Activated naive CD8-positive, alpha-beta T cell (primary cell): ENCODE data around the gene VRK2.

ENCODE experiments used
- H3K27ac Mint-ChIP-seq: one replicate; pipeline ENCODE4 v1.8.0; 2021; ENCODE audit warnings: mixed read lengths
- H3K27me3 Mint-ChIP-seq: one replicate; pipeline ENCODE4 v1.8.0; 2021; ENCODE audit warnings: mixed read lengths
- H3K36me3 Mint-ChIP-seq: one replicate; pipeline ENCODE4 v1.8.0; 2021; ENCODE audit warnings: mixed read lengths
- H3K4me1 Mint-ChIP-seq: one replicate; pipeline ENCODE4 v1.8.0; 2021; ENCODE audit warnings: low read depth, mixed read lengths
- H3K4me3 Mint-ChIP-seq: one replicate; pipeline ENCODE4 v1.8.0; 2021; ENCODE audit warnings: mild to moderate bottlenecking, mixed read lengths
- H3K9me3 Mint-ChIP-seq: one replicate; pipeline ENCODE4 v1.8.0; 2021; ENCODE audit warnings: low read depth, mixed read lengths

VRK2 gene

DNA sequence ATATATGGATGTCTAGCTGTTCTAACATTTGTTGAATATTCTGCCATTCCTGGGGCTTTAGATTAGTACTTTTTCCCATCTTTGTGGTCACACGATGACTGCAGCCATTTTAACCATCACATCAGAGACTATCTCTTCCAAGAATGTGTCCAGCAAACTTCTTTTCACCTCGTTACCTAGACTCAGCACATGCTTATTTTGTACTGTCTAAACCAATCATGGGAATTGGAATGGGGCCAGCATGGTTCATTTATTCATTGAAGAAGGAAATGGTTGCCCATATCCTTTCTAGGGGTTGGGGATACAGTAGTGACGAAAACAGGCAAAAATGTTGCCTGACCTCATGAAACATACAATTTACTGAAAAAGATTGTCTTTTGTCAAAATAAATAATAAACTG, 2.5 kb upstream of the VRK2 start:
- Mint-ChIP-seq H3K4me1 (peaks cover 52% of the 10 kb centered on the region), H3K27me3 (no peaks in the 10 kb centered on the region), H3K9me3 (no peaks in the 10 kb centered on the region), H3K4me3 (no peak overlapping the region), H3K27ac (no peak overlapping the region), H3K36me3 (peaks cover 10% of the 10 kb centered on the region)

DNA sequence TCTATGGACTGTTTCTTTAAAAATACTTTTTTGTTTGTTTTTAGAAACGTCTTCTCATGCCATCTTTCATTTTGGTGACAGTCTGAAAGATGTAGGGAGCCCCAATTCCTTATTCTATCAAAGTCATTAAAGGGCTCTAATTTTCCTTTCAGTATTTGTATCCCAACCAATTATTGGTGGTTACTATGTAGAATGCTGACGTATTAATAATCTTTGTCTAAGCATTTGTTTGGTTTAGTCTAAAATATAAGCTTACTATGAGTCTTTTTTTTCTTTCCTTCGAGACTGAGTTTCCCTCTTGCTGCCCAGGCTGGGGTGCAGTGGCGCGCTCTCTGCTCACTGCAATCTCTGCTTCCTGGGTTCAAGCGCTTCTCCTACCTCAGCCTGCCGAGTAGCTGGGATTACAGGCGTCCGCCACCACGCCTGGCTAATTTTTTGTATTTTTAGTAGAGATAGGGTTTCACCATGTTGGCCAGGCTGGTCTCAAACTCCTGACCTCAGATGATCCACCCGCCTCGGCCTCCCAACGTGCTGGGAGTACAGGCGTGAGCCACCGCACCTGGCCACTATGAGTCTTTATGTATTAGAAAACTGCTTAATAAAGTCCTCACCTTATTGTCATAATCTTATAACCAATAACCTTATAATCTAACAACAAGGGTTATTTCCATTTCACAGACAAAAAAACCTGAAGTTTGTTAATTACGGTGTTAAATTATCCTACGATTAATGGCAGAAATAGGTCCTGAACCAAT, 849 bp upstream of the VRK2 start:
- H3K27me3 Mint-ChIP-seq = no peaks in the 10 kb centered on the region
- peaks cover 54% of the 10 kb centered on the region for H3K4me1 Mint-ChIP-seq
- no peaks in the 10 kb centered on the region for H3K9me3 Mint-ChIP-seq
- H3K36me3 Mint-ChIP-seq = peaks cover 6% of the 10 kb centered on the region
- H3K27ac Mint-ChIP-seq = peak overlapping the region; percentile 91
- peak overlapping the region; percentile 89 for H3K4me3 Mint-ChIP-seq

DNA sequence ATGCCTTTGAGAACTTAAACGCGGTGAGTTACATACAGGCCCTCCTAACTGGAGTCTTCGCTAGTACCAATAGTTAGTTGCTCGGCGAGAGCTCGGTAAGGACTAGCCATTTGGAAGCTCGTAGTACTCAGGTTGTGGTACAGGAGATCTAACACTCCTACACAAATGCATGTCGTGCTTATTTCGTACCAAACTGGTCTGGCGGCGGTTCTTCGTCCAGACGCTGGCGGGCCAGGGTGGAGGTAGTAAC, 346 bp upstream of the VRK2 start:
- H3K4me1 Mint-ChIP-seq = peaks cover 54% of the 10 kb centered on the region
- H3K9me3 Mint-ChIP-seq = no peaks in the 10 kb centered on the region
- peak overlapping the region; percentile 89 for H3K4me3 Mint-ChIP-seq
- peaks cover 6% of the 10 kb centered on the region for H3K36me3 Mint-ChIP-seq
- H3K27me3 Mint-ChIP-seq = no peaks in the 10 kb centered on the region
- H3K27ac Mint-ChIP-seq = peak overlapping the region; percentile 91

DNA sequence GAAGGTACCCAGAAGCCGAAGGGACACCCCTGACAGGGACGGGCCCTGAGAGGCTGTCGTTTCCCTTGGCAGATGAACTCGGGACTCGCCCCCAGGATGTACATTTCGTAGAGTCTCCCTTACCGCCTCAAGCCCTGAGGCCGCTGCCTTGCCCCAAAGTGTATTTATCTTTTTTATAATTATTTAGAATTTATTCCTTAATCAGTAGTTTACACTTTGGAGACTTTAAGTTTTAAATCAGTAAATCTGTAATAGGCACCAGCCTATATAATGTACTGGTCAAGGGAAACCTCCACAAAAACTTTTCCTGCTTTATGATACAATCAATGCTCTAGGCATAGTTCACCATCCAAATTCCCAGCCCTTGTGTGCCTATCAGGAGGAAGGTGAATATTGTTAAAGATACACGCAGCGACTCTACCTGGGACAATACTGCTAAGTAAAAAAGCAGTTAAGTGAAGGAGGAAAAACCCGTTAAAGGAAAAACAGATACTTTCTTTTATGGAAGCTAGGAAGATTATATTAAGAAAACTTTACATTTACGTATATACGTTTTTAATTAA, 848 bp downstream of the VRK2 start:
- no peaks in the 10 kb centered on the region for H3K27me3 Mint-ChIP-seq
- H3K4me1 Mint-ChIP-seq = peaks cover 58% of the 10 kb centered on the region
- H3K4me3 Mint-ChIP-seq = peak overlapping the region; percentile 89
- H3K9me3 Mint-ChIP-seq = no peaks in the 10 kb centered on the region
- H3K27ac Mint-ChIP-seq = peak overlapping the region; percentile 91
- H3K36me3 Mint-ChIP-seq = peaks cover 6% of the 10 kb centered on the region

DNA sequence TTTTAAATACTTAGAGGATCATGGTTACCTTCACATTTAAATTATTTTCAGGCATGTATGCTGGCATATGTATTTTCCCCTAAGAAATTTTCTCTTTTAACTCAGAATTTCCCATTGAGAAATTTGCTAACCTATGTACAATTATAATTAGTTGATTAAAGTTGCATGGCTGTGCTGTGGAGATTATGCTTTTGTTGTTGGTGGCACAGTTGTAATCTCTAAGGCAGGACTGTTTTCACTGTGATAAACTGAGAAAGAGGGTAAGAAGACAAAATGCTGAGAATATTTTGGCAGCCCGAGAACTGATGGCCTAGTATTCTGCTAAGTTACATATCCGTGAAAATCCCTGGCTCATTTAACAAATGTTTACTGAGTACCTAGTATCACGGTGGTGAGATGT, 1.4 kb downstream of the VRK2 start:
- H3K36me3 Mint-ChIP-seq = peaks cover 8% of the 10 kb centered on the region
- no peaks in the 10 kb centered on the region for H3K9me3 Mint-ChIP-seq
- no peaks in the 10 kb centered on the region for H3K27me3 Mint-ChIP-seq
- peak overlapping the region; percentile 89 for H3K4me3 Mint-ChIP-seq
- H3K4me1 Mint-ChIP-seq = peaks cover 53% of the 10 kb centered on the region
- H3K27ac Mint-ChIP-seq = peak overlapping the region; percentile 84

DNA sequence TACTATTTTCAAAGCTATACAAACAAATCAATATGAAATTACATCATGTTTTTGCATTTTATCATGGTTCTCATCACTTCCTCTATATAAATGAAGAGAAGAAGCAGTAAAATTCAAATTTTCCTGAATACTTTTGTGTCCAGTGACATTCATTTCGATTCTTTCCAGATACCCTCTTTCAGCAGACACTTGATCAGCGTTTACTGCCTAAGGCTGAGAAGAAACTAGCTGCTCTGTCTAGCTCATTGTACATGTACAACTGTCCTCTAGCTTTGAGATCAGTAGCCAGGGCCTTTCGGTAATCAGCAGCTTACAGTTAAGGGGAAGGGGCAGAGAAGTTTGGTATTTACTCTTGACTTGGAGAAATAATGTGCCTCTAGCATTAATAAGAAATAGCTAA, 4.8 kb downstream of the VRK2 start:
- no peak overlapping the region for H3K4me3 Mint-ChIP-seq
- peaks cover 11% of the 10 kb centered on the region for H3K36me3 Mint-ChIP-seq
- no peaks in the 10 kb centered on the region for H3K27me3 Mint-ChIP-seq
- H3K9me3 Mint-ChIP-seq = no peaks in the 10 kb centered on the region
- peaks cover 28% of the 10 kb centered on the region for H3K4me1 Mint-ChIP-seq
- no peak overlapping the region for H3K27ac Mint-ChIP-seq

DNA sequence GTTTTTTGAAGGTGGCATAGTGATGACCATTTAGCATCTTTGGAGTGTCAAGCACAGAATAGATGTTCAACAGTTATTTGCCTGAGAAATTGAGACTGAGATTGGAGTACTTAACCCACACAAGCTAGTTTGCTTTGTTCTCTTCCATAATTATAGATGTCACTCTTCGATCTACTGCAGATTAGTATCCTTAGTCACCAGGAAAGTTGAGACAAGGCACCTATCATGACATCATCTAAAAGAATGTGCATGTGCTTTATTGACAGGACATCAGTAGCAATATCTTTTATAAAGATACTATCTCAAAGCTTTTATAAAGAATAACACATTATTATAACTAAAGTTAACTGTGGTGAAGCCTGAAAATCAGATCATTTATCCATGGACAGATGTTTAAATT, 6.4 kb downstream of the VRK2 start:
- peaks cover 16% of the 10 kb centered on the region for H3K36me3 Mint-ChIP-seq
- H3K27me3 Mint-ChIP-seq = no peaks in the 10 kb centered on the region

DNA sequence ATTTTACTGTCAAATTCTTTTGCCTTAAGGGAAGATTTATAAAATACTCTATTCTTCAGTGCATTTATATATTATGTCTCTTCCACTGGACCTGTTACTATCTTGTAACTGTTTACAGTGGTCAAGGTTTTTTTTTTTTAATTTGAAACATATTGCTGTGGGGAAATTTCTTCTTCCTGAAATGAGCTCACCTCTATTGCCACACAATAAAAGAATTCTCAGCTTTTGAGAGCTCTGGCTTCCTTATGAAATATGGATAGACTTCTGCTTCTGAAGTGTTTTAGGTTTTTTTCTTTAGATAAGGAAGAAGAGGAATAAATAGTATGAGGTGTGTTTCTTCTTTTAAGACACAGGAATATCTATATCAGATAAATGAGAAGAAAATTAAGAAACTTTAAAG, 7.7 kb downstream of the VRK2 start:
- no peaks in the 10 kb centered on the region for H3K27me3 Mint-ChIP-seq
- H3K27ac Mint-ChIP-seq = no peak overlapping the region
- H3K36me3 Mint-ChIP-seq = peaks cover 18% of the 10 kb centered on the region

More for the DNA sequence above, 6.4 kb downstream of the VRK2 start:
- H3K27ac Mint-ChIP-seq = no peak overlapping the region
- H3K4me3 Mint-ChIP-seq = no peak overlapping the region
- H3K9me3 Mint-ChIP-seq = no peaks in the 10 kb centered on the region
- H3K4me1 Mint-ChIP-seq = peaks cover 22% of the 10 kb centered on the region

DNA sequence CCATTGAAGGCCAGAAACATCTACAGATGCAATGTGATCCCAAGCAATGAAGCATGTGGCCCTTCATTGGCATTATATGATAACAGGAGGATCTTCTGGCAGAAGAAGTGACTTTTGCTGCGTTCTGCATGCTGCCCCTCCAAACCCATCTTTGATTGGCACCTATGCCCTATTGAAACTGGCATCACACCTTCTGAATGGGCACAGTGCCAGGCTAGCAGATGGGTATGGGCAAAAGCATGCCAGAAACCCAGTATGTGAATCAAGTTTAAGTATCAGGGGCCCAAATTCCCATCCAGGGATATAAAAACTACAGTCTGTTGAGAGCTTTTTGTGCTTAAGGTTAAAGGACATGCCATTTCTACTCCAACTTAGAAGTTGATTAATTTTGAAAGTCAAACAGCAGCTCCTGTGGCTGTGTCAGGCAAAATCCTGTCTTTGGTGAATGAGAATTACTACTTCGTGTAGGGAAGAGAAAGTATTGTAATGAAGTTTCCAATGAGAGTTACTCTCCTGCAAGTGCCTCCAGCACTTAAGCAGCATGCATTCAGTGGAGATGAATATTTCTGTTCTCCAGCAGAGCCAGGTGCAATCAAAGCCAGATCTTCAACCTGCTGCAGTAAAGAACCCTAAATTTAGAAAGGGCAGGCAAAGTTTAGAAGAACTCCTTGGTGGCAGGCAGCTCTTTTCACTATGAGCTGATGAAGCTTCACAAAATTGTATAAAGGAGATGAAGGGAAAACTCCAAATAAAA, 8.6 kb downstream of the VRK2 start:
- no peaks in the 10 kb centered on the region for H3K27me3 Mint-ChIP-seq
- no peak overlapping the region for H3K4me3 Mint-ChIP-seq
- no peak overlapping the region for H3K27ac Mint-ChIP-seq
- H3K4me1 Mint-ChIP-seq = peaks cover 6% of the 10 kb centered on the region
- no peaks in the 10 kb centered on the region for H3K9me3 Mint-ChIP-seq
- H3K36me3 Mint-ChIP-seq = peaks cover 18% of the 10 kb centered on the region

More for the DNA sequence above, 7.7 kb downstream of the VRK2 start:
- H3K4me1 Mint-ChIP-seq = peaks cover 10% of the 10 kb centered on the region
- H3K4me3 Mint-ChIP-seq = no peak overlapping the region
- H3K9me3 Mint-ChIP-seq = no peaks in the 10 kb centered on the region

DNA sequence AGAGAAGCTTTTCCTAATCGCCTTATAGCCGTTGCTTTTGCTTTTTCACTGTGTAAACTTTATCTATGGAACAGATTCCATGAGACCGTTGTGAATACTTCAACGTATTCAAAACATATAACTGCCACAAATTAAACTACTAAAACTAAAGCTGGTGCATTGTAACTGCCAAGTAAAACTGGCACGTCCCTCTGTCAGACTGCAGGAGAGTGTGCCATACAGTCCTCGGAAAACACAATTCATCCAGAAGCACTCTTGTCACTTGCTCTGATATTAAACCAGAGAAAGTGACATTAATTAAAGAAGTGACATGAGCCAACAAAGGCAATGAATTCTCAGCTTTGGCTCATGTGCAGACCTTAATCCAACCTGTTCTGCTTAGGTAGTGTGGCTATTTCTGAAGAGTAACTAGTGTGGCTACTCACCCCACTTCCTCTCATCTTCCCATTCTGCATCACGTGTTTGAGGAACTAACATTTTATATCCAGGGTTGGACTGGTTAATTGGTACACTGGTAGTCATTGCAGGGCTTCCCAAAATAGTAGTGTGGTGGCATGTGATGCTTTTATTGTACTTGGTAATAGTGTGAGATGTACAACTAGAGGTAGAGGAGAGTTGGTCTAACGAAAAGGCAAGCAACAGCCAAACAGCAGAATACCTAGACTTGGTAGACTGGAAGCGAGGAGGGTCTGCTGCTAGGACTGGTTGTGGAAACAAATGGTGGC, 9.7 kb downstream of the VRK2 start:
- Mint-ChIP-seq H3K4me1 (peaks cover 6% of the 10 kb centered on the region), H3K9me3 (no peaks in the 10 kb centered on the region), H3K36me3 (peaks cover 21% of the 10 kb centered on the region), H3K27ac (no peak overlapping the region), H3K4me3 (no peak overlapping the region), H3K27me3 (no peaks in the 10 kb centered on the region)

DNA sequence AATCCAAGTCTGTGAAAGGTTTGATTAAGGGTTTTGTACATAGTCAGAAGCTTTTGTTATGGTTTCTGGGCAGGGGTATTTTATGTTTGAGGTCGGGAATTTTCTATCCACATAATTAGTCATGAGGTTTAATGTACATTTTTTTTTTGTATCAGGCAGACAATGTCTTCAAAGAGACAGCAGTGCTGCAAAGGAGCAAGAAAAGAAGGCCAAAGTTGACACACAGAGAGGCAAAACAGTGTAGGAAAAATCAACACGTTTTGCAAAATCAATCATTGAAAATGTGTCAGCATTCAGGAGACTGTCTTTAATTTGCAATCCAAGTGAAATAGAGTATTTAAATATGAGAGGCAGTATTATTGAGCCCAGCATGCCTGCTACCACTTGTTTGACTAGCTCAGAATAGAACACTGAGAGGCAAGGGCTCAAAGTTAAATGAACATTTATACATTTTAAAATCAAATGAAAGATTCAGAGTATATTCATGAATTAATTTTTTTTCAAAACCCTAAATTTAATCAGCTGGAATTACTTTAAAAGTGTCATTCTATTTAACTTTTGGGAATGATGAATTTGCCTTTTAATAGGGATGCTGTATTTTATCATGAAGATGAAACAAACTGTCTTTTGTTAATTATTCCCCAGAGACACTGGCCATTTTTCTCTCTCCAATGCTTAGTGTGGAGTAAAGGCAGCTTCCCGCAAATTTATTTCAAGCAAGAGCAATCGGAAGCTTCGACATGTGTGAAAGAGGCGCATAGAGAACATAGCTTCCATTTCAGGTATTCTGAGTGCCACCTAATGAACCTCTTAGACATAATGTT, 11.3 kb downstream of the VRK2 start:
- Mint-ChIP-seq H3K36me3 (peaks cover 19% of the 10 kb centered on the region), H3K4me1 (peaks cover 10% of the 10 kb centered on the region), H3K9me3 (no peaks in the 10 kb centered on the region), H3K27ac (no peak overlapping the region), H3K4me3 (no peak overlapping the region), H3K27me3 (no peaks in the 10 kb centered on the region)

DNA sequence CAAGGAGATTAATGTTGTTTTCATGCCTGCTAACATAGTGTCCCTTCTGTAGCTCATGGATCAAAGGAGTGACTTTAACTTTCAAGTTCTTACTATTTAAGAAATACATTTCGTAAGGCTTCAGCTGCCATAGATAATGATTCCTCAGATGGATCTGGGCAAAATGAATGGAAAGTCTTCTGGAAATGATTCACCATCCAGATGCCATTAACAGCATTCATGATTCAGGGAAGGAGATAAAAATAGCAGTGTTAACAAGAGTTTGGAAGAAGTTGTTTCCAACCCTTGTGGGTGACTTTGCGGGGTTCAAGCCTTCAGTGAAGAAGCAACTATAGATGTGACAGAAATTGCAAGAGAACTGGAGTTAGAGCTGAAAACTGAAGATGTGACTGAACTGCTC, 17.0 kb downstream of the VRK2 start:
- peak overlapping the region; percentile 30 for H3K4me3 Mint-ChIP-seq
- H3K9me3 Mint-ChIP-seq = peaks cover 6% of the 10 kb centered on the region
- H3K36me3 Mint-ChIP-seq = peaks cover 18% of the 10 kb centered on the region
- H3K27ac Mint-ChIP-seq = peak overlapping the region; percentile 13
- H3K27me3 Mint-ChIP-seq = no peaks in the 10 kb centered on the region
- H3K4me1 Mint-ChIP-seq = peaks cover 39% of the 10 kb centered on the region

DNA sequence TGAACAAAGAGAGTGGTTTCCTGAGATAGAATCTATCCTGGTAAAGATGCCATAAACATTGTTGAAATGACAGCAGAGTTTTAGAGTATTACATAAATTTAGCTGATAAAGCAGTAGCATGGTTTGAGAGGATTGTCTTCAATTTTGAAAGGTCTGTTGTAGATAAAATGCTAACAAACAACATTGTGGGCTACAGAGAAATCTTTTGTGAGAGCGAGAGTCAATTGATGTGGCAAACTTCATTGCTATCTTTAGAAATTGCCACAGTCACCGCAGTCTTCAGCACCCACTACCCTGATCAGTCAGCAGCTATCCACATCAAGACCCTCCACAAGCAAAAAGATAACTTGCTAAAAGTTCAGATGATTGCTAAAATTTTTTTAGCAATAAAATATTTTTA, 17.5 kb downstream of the VRK2 start:
- H3K36me3 Mint-ChIP-seq = peaks cover 21% of the 10 kb centered on the region
- peak overlapping the region; percentile 30 for H3K4me3 Mint-ChIP-seq
- H3K27me3 Mint-ChIP-seq = no peaks in the 10 kb centered on the region
- H3K27ac Mint-ChIP-seq = peak overlapping the region; percentile 13
- H3K9me3 Mint-ChIP-seq = peaks cover 10% of the 10 kb centered on the region
- peaks cover 39% of the 10 kb centered on the region for H3K4me1 Mint-ChIP-seq

DNA sequence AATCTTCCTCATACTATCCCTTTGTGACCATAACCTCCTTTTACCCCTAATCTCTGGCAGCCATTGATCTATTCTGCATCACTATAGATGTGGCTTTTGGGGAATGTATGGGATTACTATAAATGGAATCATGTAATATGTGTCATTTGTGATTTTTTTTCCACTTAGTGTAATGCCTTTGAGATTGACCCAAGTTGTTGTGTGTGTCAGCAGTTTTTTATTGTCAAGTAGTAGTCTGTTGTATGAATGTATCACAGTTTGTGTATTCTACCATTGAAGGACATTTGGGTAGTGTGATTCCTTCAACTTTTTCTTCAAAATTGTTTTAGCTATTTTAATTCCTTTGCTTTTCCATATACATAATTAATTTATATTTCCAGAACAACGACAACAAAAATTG, 18.6 kb downstream of the VRK2 start:
- H3K9me3 Mint-ChIP-seq = peaks cover 10% of the 10 kb centered on the region
- no peak overlapping the region for H3K27ac Mint-ChIP-seq
- H3K36me3 Mint-ChIP-seq = peaks cover 18% of the 10 kb centered on the region
- H3K27me3 Mint-ChIP-seq = no peaks in the 10 kb centered on the region
- peaks cover 39% of the 10 kb centered on the region for H3K4me1 Mint-ChIP-seq
- no peak overlapping the region for H3K4me3 Mint-ChIP-seq
